ENCODE results near the gene DCAF4. TPM values are rescaled to one million over a fixed set of nuclear protein-coding genes. Genes with fewer than 3 reads are reported as not detected.

DCAF4 gene
- polyA plus RNA-seq, 1 experiment: 29.2 TPM

DNA sequence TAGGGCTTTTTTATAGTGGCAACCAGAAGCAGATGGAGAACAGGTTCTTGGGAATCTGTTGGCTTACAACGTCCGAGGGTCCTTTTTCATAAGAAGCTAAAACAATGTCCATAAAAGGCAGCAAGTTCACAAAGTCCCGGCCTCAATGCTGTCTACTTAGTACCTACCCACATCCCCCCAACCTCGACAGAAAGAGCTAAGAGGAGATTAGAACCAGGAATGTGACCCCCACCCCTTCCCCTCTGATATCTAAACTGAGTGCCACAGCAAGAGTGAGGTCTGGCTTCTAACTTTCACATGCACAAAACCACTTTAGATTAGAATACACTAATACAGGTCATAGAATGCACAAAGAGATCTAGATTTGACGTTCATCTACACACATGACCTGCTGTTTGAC, 36.9 kb upstream of the DCAF4 start:
- TF ChIP-seq, protein P1, sequence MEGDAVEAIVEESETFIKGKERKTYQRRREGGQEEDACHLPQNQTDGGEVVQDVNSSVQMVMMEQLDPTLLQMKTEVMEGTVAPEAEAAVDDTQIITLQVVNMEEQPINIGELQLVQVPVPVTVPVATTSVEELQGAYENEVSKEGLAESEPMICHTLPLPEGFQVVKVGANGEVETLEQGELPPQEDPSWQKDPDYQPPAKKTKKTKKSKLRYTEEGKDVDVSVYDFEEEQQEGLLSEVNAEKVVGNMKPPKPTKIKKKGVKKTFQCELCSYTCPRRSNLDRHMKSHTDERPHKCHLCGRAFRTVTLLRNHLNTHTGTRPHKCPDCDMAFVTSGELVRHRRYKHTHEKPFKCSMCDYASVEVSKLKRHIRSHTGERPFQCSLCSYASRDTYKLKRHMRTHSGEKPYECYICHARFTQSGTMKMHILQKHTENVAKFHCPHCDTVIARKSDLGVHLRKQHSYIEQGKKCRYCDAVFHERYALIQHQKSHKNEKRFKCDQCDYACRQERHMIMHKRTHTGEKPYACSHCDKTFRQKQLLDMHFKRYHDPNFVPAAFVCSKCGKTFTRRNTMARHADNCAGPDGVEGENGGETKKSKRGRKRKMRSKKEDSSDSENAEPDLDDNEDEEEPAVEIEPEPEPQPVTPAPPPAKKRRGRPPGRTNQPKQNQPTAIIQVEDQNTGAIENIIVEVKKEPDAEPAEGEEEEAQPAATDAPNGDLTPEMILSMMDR (IDR thresholded peaks at IDR 0.05; ENCODE audit: insufficient read depth, low read depth, low read length): no peak
- Histone ChIP-seq H3K36me3 (ENCODE audit: control insufficient read depth, insufficient read depth, low read length) (no peaks in the 10 kb centered on the region), H3K27me3 (ENCODE audit: control insufficient read depth, insufficient read depth, low read length) (no peaks in the 10 kb centered on the region), H3K4me3 (ENCODE audit: low read depth, low read length) (no peak overlapping the region)
- ChIA-PET POLR2A (no interaction called here), CTCF (interaction anchor here (1.0 to 2.6 kb wide), 3 partner anchors 152 to 379 kb away, joined by 3 to 12 read pairs (median 3); no protein-coding TSS in a partner anchor)
- DNase-seq (ENCODE audit: low read depth): no peak

DNA sequence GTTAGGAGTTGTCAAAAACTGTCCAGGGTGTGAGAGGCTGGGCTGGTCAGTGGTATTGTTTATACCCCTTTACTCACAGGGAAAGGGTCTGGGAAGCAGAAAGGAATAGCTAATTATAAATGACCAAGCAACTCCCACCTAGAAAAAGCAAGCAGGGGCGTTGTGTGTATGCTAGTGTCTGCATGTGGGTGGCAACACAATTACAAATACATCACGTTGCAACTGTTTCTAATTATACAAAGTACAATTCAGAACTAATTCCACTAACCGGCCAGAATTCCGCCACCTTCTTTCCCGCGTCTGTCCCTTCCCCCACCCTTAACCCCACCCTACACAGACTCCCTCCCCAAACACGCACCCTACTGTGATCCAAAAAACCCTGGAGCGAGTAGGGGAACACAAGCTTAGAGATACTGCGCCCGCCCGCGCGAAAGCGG, 34.6 kb upstream of the DCAF4 start:
- H3K27me3 ChIP-seq (ENCODE audit: control insufficient read depth, insufficient read depth, low read length): no peaks in the 10 kb centered on the region
- ChIA-PET CTCF (interaction anchor here (0.8 to 1.9 kb wide), 4 partner anchors 13 to 378 kb away, joined by 3 to 7 read pairs (median 5); no protein-coding TSS in a partner anchor), POLR2A (no interaction called here)
- no peaks in the 10 kb centered on the region for H3K36me3 ChIP-seq (ENCODE audit: control insufficient read depth, insufficient read depth, low read length)
- no peak for DNase-seq (ENCODE audit: low read depth)
- TF ChIP-seq, protein P1 (IDR thresholded peaks at IDR 0.05; ENCODE audit: insufficient read depth, low read depth, low read length): no peak
- peak overlapping the region; percentile 56 for H3K4me3 ChIP-seq (ENCODE audit: low read depth, low read length)

DNA sequence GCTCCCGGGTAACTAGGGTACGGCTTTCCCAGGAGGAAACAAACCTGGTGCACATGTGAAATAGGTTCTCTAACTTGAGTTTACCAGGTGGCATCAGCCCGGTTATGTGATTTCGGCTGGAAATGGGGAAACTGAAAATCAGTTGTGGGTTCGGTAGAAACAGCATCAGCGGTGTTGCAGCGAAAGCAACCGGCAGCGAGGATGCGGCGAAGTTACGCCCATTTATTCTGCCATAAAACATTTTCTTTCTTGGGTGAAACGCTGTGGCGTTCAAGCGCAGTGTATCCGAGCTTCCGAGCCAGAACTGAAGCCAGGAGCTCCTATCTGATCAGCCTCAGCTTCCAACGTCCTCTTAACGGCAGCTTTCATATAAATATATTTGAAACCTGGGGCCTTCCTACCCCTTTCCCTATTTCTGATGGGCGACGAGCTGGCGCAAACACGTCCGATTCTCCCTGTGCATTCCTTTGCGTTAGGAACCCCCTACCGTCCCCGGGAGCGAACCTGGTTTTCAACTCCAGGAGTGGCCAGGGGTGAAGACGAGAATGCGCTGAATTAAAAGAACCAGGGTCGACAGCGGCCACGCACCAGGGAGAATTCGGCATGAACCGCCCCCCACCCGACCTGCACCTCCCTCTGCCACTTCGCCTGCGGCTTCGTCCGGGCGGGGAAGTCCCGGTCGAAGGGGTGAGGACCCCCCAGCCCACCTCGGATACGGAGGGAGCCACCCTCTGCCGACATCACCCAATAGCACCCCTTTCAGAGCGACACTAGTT, 34.0 kb upstream of the DCAF4 start:
- POLR2A ChIA-PET: no interaction called here
- TF ChIP-seq, protein P1 (IDR thresholded peaks at IDR 0.05; ENCODE audit: insufficient read depth, low read depth, low read length): 0 out of 2 replicates have a peak, but pooled peaks have one; percentile 23
- Histone ChIP-seq H3K4me3 (ENCODE audit: low read depth, low read length) (peak overlapping the region; percentile 56), H3K36me3 (ENCODE audit: control insufficient read depth, insufficient read depth, low read length) (no peaks in the 10 kb centered on the region), H3K27me3 (ENCODE audit: control insufficient read depth, insufficient read depth, low read length) (no peaks in the 10 kb centered on the region)
- no peak for DNase-seq (ENCODE audit: low read depth)
- CTCF ChIA-PET: interaction anchor here (0.8 to 1.9 kb wide), 4 partner anchors 13 to 379 kb away, joined by 3 to 7 read pairs (median 5); no protein-coding TSS in a partner anchor

DNA sequence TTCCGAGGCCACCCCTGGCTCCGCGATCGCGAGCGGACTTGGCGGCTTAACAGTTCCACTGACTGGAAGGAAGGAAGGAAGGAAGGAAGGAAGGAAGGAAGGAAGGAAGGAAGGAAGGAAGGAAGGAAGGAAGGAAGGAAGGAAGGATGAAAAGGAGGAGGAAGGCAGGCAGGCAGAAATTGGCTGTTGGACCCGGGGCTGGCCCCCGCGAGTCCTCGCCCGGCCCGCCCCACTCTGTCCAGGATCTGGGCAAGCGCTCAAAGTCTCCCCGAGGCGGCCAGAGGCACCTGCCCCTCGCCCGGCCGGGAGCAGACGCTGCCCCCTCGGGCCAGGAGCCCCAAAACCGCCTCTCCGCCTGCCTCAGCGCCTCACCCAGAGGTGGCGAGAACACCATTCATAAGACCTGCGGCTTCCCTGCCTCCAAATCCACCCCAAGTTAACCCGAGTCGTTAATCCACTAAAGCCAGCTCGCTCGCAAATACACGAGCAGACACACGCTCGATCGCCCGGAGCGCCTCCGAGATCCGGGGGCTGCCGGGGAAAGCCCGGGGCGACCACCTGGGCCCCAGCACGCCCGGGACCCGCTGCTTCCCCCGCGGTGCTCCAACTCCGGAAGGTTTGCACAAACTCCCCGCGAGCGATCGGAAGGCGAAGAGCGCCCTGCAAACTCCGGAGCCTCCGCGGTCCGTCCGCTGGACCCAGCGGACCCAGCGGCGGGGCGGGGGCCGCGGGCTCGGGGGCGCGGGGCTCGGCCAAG, 33.2 kb upstream of the DCAF4 start:
- no peak for DNase-seq (ENCODE audit: low read depth)
- ChIA-PET POLR2A (no interaction called here), CTCF (interaction anchor here (1.1 to 2.6 kb wide), 7 partner anchors 10 to 383 kb away, joined by 3 to 13 read pairs (median 6); no protein-coding TSS in a partner anchor)
- Histone ChIP-seq H3K36me3 (ENCODE audit: control insufficient read depth, insufficient read depth, low read length) (no peaks in the 10 kb centered on the region), H3K27me3 (ENCODE audit: control insufficient read depth, insufficient read depth, low read length) (no peaks in the 10 kb centered on the region), H3K4me3 (ENCODE audit: low read depth, low read length) (peak overlapping the region; percentile 56)
- TF ChIP-seq, protein P1 (IDR thresholded peaks at IDR 0.05; ENCODE audit: insufficient read depth, low read depth, low read length): no peak

Measured in BJ (cell line).